Left lung (tissue), 10 donors: ENCODE measurements around the gene MOGAT1. TPM values are rescaled to one million over a fixed set of nuclear protein-coding genes. Genes with fewer than 3 reads are reported as not detected.

ENCODE experiments used
- ATAC-seq: fragments of 200-7000 bp; cut with Tn5 transposase; one replicate; pipeline ENCODE4 v1.9.1; 2020; ENCODE audit warnings: moderate library complexity
- DNase-seq, 4 donors: peaks; one replicate each; pipeline ENCODE4 v3.0.0-alpha.2; 2013 to 2020
- H3K27ac ChIP-seq, 2 donors: fragments of 200-600 bp; sonication (generic) in 1 of 2; one replicate each; pipeline versions ENCODE4 v1.5.0 to v1.8.0; 2020 to 2021
- H3K27me3 ChIP-seq, 2 donors: fragments of 200-600 bp; sonication (generic) in 1 of 2; one replicate each; pipeline versions ENCODE4 v1.5.0 to v1.8.0; 2020 to 2021
- H3K36me3 ChIP-seq, 2 donors: fragments of 200-600 bp; sonication (generic) in 1 of 2; one replicate each; pipeline versions ENCODE4 v1.5.0 to v1.8.0; 2020 to 2021
- H3K4me1 ChIP-seq, 2 donors: fragments of 200-600 bp; one replicate each; pipeline ENCODE4 v1.8.0; 2021
- H3K4me3 ChIP-seq, 2 donors: fragments of 200-600 bp; sonication (generic) in 1 of 2; one replicate each; pipeline versions ENCODE4 v1.5.0 to v1.8.0; 2020 to 2021; ENCODE audit warnings: mild to moderate bottlenecking in 1 of 2
- H3K9me3 ChIP-seq, 2 donors: fragments of 200-600 bp; sonication (generic) in 1 of 2; one replicate each; pipeline versions ENCODE4 v1.5.0 to v1.8.0; 2020 to 2021
- intact Hi-C, 2 donors: fragments of 100-400 bp; cut with DNase I; formaldehyde crosslinking; loops; one replicate each; pipeline versions ENCODE4 v1.11.2 to v1.14.2; 2022
- polyA plus RNA-seq, 6 donors: library from polyadenylated mRNA; unstranded; fragments of 120-200 nt; gene quantifications; one replicate each; pipeline ENCODE4 v1.2.1, GENCODE V29; 2013; ENCODE audit not compliant: insufficient read length in 6 of 6
- total RNA-seq, 2 donors: library from RNA; stranded (reverse); fragmentation: NEBNext Ultra II Directional; extraction: Animal tissue kit (Norgen Biotek cat#: 25700); gene quantifications; one replicate each; pipeline ENCODE4 v1.2.1, GENCODE V29; 2021
- TF ChIP-seq, protein P1 (sequence below), 2 donors: fragments of 200-600 bp; sonication (generic) in 1 of 2; IDR thresholded peaks; one replicate each; pipeline versions ENCODE4 v1.5.0 to v1.8.0; 2021; ENCODE audit warnings: antibody characterized with exemption in 2 of 2
- donor health status: DM: no; HTN: yes; CAD: no.
- donor health status: DM: no; HTN: no; CAD: no.

The MOGAT1 gene
- total and polyA plus RNA-seq, 8 donors, result 0.26 TPM; not detected in 7

GRCh38 chr2:222738809-222739208, 67.4 kb downstream of the MOGAT1 start:
- intact Hi-C loops, result no loop called here
- H3K27ac ChIP-seq, result no peak overlapping the region

DNA sequence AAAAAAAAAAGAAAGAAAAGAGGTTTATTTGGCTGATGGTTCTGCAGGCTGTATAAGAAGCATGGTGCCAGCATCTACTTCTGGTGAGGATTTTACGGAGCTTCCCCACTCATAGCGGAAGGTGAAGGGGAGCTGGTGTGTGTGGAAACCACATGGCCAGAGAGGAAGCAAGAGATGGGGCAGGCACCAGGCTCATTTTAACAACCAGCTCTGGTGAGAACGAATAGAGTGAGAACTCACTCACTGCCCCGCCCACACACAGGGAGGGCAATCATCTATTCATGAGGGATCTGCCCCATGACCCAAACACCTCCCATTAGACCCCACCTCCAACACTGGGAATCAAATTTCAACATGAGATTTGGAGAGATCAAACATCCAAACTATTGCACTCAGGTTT, 68.5 kb downstream of the MOGAT1 start:
- H3K27ac ChIP-seq, result no peak overlapping the region
- H3K4me1 ChIP-seq, result peaks cover 9 to 45% of the 10 kb centered on the region in 2 donors
- TF ChIP-seq, protein P1, sequence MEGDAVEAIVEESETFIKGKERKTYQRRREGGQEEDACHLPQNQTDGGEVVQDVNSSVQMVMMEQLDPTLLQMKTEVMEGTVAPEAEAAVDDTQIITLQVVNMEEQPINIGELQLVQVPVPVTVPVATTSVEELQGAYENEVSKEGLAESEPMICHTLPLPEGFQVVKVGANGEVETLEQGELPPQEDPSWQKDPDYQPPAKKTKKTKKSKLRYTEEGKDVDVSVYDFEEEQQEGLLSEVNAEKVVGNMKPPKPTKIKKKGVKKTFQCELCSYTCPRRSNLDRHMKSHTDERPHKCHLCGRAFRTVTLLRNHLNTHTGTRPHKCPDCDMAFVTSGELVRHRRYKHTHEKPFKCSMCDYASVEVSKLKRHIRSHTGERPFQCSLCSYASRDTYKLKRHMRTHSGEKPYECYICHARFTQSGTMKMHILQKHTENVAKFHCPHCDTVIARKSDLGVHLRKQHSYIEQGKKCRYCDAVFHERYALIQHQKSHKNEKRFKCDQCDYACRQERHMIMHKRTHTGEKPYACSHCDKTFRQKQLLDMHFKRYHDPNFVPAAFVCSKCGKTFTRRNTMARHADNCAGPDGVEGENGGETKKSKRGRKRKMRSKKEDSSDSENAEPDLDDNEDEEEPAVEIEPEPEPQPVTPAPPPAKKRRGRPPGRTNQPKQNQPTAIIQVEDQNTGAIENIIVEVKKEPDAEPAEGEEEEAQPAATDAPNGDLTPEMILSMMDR (IDR thresholded peaks at IDR 0.05), result no peak
- intact Hi-C loops, result no loop called here
- no peak for ATAC-seq
- no peaks in the 10 kb centered on the region for H3K36me3 ChIP-seq
- no peak overlapping the region for H3K4me3 ChIP-seq
- H3K27me3 ChIP-seq, result no peaks in the 10 kb centered on the region
- H3K9me3 ChIP-seq, result no peaks in the 10 kb centered on the region
- peak in 1 of 4 donors; percentile 39 for DNase-seq

More at GRCh38 chr2:222738809-222739208, 67.4 kb downstream of the MOGAT1 start:
- TF ChIP-seq, protein P1 (IDR thresholded peaks at IDR 0.05), result no peak
- ATAC-seq (no peak), DNase-seq (no peak)
- Histone ChIP-seq H3K4me3 (no peak overlapping the region), H3K4me1 (peaks cover 12 to 34% of the 10 kb centered on the region in 2 donors), H3K9me3 (no peaks in the 10 kb centered on the region), H3K36me3 (no peaks in the 10 kb centered on the region), H3K27me3 (no peaks in the 10 kb centered on the region)

DNA sequence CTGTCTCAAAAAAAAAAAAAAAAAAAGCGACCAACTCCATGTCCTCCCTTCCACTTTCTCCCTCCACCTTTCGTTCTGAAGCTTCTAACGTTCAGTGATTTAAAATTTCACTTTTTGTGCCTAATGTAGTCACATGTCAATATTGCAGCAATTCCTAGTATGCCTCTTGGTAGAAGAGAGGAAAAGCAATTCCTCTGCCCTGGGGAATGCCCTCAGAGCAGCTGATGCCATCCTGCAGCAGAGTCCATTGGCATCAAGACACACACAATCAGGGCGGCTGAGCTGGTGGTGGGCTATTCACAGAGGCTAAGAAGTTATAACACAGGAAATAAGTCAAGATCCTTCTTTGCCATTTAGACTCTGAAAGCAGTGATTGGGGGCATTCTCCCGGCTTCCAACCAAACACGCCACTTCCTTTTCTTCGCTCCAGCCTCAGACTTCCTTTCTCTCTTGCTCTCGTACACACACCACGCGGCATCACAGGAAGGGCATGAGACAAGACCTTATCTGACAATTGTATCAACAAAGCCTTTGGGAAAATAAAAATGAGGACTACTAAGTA, 71.9 kb downstream of the MOGAT1 start:
- no peaks in the 10 kb centered on the region for H3K36me3 ChIP-seq
- TF ChIP-seq, protein P1 (IDR thresholded peaks at IDR 0.05), result no peak
- no peak overlapping the region for H3K4me3 ChIP-seq
- peak in 2 of 4 donors; percentile 33 to 68 for DNase-seq
- intact Hi-C loops, result no loop called here
- H3K4me1 ChIP-seq, result peaks cover 5 to 50% of the 10 kb centered on the region in 2 donors
- peak; percentile 50 for ATAC-seq
- H3K27ac ChIP-seq, result peak overlapping the region; percentile 60 to 78
- H3K27me3 ChIP-seq, result no peaks in the 10 kb centered on the region
- no peaks in the 10 kb centered on the region for H3K9me3 ChIP-seq

DNA sequence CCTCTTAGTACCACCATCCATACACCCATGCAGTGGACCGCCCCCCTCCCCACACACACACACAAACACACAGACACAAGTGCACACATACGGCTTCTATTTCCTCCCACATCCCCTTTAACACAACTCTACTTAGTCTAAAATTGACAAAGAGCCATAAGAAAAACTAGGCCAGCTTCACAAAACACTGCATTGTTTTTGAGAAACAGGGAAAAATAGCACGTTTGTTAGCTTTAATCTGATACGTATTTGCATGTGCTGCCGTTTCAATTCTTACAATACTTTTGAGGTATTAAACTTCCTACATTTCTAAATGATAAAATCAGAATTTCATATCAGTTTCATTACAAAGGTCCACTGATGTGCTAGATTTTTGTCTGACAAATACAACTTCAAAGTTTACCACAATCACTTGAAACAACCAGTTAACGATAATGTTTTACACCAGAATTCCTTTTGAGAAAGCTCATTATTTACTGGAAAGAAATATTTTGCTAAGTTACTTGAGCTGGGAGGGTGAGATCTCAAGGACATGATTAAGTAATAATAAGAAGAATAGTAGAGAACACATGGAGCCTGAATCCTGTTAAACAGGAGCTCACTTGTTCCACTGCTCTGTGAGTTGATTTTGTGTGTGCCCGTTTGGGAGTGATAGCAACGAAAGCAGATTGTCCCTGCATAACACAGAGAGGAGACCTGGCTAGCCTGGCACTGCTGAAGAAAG, 74.5 kb downstream of the MOGAT1 start:
- intact Hi-C loops, result no loop called here
- H3K4me1 ChIP-seq, result peaks cover 5 to 33% of the 10 kb centered on the region in 2 donors
- no peak for DNase-seq
- H3K4me3 ChIP-seq, result no peak overlapping the region
- no peaks in the 10 kb centered on the region for H3K27me3 ChIP-seq
- H3K9me3 ChIP-seq, result no peaks in the 10 kb centered on the region
- TF ChIP-seq, protein P1 (IDR thresholded peaks at IDR 0.05), result no peak
- peak overlapping the region in 1 of 2 donors; percentile 16 for H3K27ac ChIP-seq
- no peaks in the 10 kb centered on the region for H3K36me3 ChIP-seq
- ATAC-seq, result peak; percentile 61

- Histone ChIP-seq H3K9me3 (no peaks in the 10 kb centered on the region), H3K4me3 (no peak overlapping the region), H3K27me3 (no peaks in the 10 kb centered on the region), H3K36me3 (no peaks in the 10 kb centered on the region), H3K4me1 (peaks cover 5 to 26% of the 10 kb centered on the region in 2 donors), H3K27ac (no peak overlapping the region)
- TF ChIP-seq, protein P1 (IDR thresholded peaks at IDR 0.05), result no peak
- no peak for ATAC-seq
- no peak for DNase-seq
- intact Hi-C loops, result no loop called here
Measured at GRCh38 chr2:222747526-222748160, 76.2 kb downstream of the MOGAT1 start.
